Measurements from ENCODE around the gene ZNF138.

DNA sequence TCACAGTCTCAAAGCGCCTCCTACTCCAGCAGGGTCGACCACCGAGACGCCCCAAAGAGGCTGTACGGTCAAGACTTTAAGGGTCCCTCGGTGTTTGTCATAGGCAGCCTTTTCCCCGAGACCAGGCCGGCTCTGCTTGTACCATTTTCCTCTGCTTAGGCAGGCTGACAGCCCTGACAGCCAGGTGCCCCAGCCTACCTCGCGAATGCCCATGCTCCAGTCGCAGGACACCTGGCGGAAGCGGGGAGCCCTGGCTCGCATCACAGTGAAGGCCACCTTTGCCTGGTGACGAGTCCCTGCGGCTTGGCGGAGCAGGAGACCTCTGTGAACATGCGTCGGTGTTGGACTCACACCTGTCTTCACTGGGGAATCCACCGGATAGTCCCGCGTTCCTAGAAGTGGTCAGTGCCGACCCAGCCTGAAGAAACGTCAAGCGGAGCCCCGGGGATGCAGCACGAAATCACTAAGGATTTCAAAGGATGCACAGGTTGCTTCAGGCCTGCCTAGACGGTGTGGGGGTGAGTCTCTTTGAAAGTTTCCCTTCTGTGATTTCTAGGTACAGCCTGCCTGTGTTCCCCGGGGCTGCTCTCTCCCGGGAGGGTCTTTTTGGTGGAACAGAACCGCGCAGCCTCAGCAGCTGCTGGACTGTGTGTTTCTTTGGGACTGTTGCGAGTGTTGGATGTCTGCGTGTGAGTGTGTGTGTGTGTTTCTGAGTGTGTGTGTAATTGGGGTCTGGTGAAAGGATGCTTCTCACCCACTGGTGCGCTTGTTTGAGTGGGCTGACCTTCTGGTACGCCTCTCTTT, 78.3 kb downstream of the ZNF138 start:
- no peak for TF ChIP-seq CTCF (IDR thresholded peaks at IDR 0.05)
- TF ChIP-seq POLR2A (IDR thresholded peaks at IDR 0.05): no peak

Data from testis (tissue), 2 donors.